Stimulated activated naive B cell treated with anti-CD40 and anti-IgM and Interleukin-4, amounts not matched to agents 10 μg/mL and 1 μg/mL and 100 μg/mL, for 72 hours (primary cell): ENCODE measurements around the gene NALCN.

Experiments
- ATAC-seq, 2 donors: fragments of 150-1000 bp; cut with Tn5 transposase; replicated peaks; 2 replicates each; pipeline ENCODE4 v1.10.0; 2021; ENCODE audit warnings: moderate library complexity in 1 of 2
- DNase-seq: peaks from one replicate; pipeline ENCODE4 v3.0.0; 2021
- H3K27ac Mint-ChIP-seq: one replicate; pipeline ENCODE4 v1.8.0; 2022; ENCODE audit warnings: mild to moderate bottlenecking, mixed read lengths
- H3K27me3 Mint-ChIP-seq, 2 donors: one replicate each; pipeline ENCODE4 v1.8.0; 2022; ENCODE audit warnings: mixed read lengths in 2 of 2
- H3K36me3 Mint-ChIP-seq, 2 donors: one replicate each; pipeline ENCODE4 v1.8.0; 2022; ENCODE audit warnings: mixed read lengths in 2 of 2, mild to moderate bottlenecking in 1 of 2
- H3K4me1 Mint-ChIP-seq, 2 donors: one replicate each; pipeline ENCODE4 v1.8.0; 2022; ENCODE audit warnings: mixed read lengths in 2 of 2, mild to moderate bottlenecking in 1 of 2
- H3K4me3 Mint-ChIP-seq, 2 donors: one replicate each; pipeline ENCODE4 v1.8.0; 2022; ENCODE audit warnings: mild to moderate bottlenecking in 2 of 2, mixed read lengths in 2 of 2, moderate library complexity in 1 of 2
- H3K9me3 Mint-ChIP-seq, 2 donors: one replicate each; pipeline ENCODE4 v1.8.0; 2022; ENCODE audit warnings: mixed read lengths in 2 of 2, mild to moderate bottlenecking in 1 of 2

Gene NALCN

GRCh38 chr13:101416181-101417042 lies at the start of gene NALCN:
NALCN (minus strand) TSS chr13:101416508; CDS start chr13:101399126, 17,382 bp downstream.
- no peak within 1 kb of the TSS for H3K27ac Mint-ChIP-seq
- H3K36me3 Mint-ChIP-seq = no peaks in the 10 kb centered on the region
- DNase-seq = no peak
- peak within 1 kb of the TSS; percentile 6 to 59 for H3K4me3 Mint-ChIP-seq
- peaks cover 0 to 8% of the 10 kb centered on the region in 2 donors for H3K9me3 Mint-ChIP-seq
- peak; percentile 20 to 29 for ATAC-seq
- peaks cover 17 to 45% of the 10 kb centered on the region in 2 donors for H3K27me3 Mint-ChIP-seq
- peaks cover 2 to 4% of the 10 kb centered on the region in 2 donors for H3K4me1 Mint-ChIP-seq

DNA sequence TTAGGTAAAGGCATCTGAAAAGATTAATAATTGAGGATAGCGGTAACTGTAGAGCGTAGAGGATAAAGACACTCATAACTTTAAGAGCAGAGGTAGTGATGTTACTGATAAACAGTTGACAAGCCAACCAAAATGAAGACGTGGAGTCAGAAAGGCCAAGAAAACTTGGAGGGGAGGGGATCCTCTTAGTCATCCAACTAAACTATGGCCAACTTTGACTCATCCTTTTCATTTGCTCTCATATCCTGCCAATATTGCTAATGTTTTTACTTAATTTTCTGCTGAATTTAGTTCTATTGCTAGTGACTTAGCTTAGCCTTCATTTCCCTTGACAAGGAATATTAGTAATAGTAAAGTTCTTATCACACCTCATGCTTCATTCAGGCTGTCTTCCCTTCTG lies 49.6 kb upstream of the NALCN start:
- H3K4me3 Mint-ChIP-seq = no peak overlapping the region
- DNase-seq (no peak), ATAC-seq (no peak)
- no peak overlapping the region for H3K27ac Mint-ChIP-seq
- H3K9me3 Mint-ChIP-seq = no peaks in the 10 kb centered on the region
- H3K4me1 Mint-ChIP-seq = no peaks in the 10 kb centered on the region
- no peaks in the 10 kb centered on the region for H3K27me3 Mint-ChIP-seq
- H3K36me3 Mint-ChIP-seq = no peaks in the 10 kb centered on the region

- Mint-ChIP-seq H3K4me3 (no peak overlapping the region), H3K27me3 (peaks cover 14 to 23% of the 10 kb centered on the region in 2 donors), H3K9me3 (peaks cover 6 to 9% of the 10 kb centered on the region in 2 donors), H3K4me1 (no peaks in the 10 kb centered on the region), H3K36me3 (no peaks in the 10 kb centered on the region), H3K27ac (no peak overlapping the region)
- DNase-seq (no peak), ATAC-seq (no peak)
Measured at GRCh38 chr13:101457176-101457575, 40.9 kb upstream of the NALCN start.

GRCh38 chr13:101455863-101456262 lies 39.6 kb upstream of the NALCN start:
- no peak for DNase-seq
- H3K27ac Mint-ChIP-seq = no peak overlapping the region
- peaks cover 6 to 9% of the 10 kb centered on the region in 2 donors for H3K9me3 Mint-ChIP-seq
- peaks cover 20 to 23% of the 10 kb centered on the region in 2 donors for H3K27me3 Mint-ChIP-seq
- no peak for ATAC-seq
- H3K36me3 Mint-ChIP-seq = no peaks in the 10 kb centered on the region
- no peak overlapping the region for H3K4me3 Mint-ChIP-seq
- no peaks in the 10 kb centered on the region for H3K4me1 Mint-ChIP-seq

DNA sequence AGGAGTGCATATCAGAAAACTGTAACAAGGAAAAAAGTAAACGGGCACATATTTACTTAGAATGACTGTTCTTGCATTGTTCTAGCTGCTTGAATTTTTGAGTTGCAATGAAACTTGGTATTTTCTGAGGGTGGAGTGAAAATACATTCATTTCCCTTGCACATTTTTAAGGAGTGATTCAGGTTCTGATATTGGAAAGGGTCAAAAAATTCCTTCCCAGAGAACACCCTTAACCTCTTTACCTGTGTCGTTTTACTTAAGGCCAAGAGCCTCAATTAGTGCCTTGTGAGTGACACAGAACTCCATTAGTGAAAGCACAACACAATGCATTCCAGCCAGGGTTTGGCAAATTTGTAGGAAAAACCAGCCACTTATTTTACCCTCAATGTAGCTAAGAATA lies 38.5 kb upstream of the NALCN start:
- Mint-ChIP-seq H3K4me3 (no peak overlapping the region), H3K27ac (no peak overlapping the region), H3K36me3 (no peaks in the 10 kb centered on the region), H3K4me1 (no peaks in the 10 kb centered on the region), H3K27me3 (peaks cover 20 to 23% of the 10 kb centered on the region in 2 donors), H3K9me3 (peaks cover 0 to 2% of the 10 kb centered on the region in 2 donors)
- DNase-seq (no peak), ATAC-seq (no peak)

DNA sequence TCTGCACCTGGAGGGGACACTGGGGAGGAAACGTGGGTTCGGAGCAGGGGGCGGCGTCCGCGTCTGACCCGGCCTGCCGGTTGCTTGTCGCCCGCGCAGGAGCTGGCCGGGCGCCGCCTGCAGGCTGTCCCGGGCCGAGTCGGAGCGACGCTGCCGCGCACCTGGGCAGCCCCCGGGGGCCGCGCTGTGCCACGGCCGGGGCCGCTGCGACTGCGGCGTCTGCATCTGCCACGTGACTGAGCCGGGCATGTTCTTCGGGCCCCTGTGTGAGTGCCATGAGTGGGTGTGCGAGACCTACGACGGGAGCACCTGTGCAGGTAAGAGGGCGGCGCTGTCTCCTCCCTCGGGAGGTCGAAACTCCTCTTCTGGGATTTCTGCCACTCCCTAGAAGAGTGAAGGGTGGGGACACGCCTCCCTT lies 37.5 kb upstream of the NALCN start:
- Mint-ChIP-seq H3K9me3 (peaks cover 0 to 2% of the 10 kb centered on the region in 2 donors), H3K36me3 (no peaks in the 10 kb centered on the region), H3K27me3 (peaks cover 20 to 23% of the 10 kb centered on the region in 2 donors), H3K4me1 (no peaks in the 10 kb centered on the region), H3K27ac (no peak overlapping the region), H3K4me3 (no peak overlapping the region)
- no peak for ATAC-seq
- DNase-seq = no peak

- DNase-seq (no peak), ATAC-seq (peak in 1 of 2 donors; percentile 29)
- H3K27me3 Mint-ChIP-seq = peaks cover 20 to 23% of the 10 kb centered on the region in 2 donors
- no peak within 1 kb of the TSS for H3K4me3 Mint-ChIP-seq
- no peaks in the 10 kb centered on the region for H3K4me1 Mint-ChIP-seq
- no peak within 1 kb of the TSS for H3K27ac Mint-ChIP-seq
- no peaks in the 10 kb centered on the region for H3K36me3 Mint-ChIP-seq
- H3K9me3 Mint-ChIP-seq = peaks cover 0 to 2% of the 10 kb centered on the region in 2 donors
Measured at GRCh38 chr13:101452519-101453485, 36.5 kb upstream of the NALCN start, which contains the start of gene ITGBL1. ITGBL1 (plus strand) TSS chr13:101452675; CDS start chr13:101452834, 159 bp downstream.

GRCh38 chr13:101451641-101452040 lies 35.3 kb upstream of the NALCN start:
- no peak overlapping the region for H3K4me3 Mint-ChIP-seq
- H3K27me3 Mint-ChIP-seq = peaks cover 20 to 23% of the 10 kb centered on the region in 2 donors
- DNase-seq (no peak), ATAC-seq (no peak)
- H3K27ac Mint-ChIP-seq = no peak overlapping the region
- H3K4me1 Mint-ChIP-seq = no peaks in the 10 kb centered on the region
- H3K36me3 Mint-ChIP-seq = no peaks in the 10 kb centered on the region
- H3K9me3 Mint-ChIP-seq = peaks cover 0 to 2% of the 10 kb centered on the region in 2 donors

GRCh38 chr13:101450749-101451130 lies 34.4 kb upstream of the NALCN start:
- no peaks in the 10 kb centered on the region for H3K4me1 Mint-ChIP-seq
- H3K36me3 Mint-ChIP-seq = no peaks in the 10 kb centered on the region
- H3K27me3 Mint-ChIP-seq = peaks cover 20 to 23% of the 10 kb centered on the region in 2 donors
- peaks cover 0 to 2% of the 10 kb centered on the region in 2 donors for H3K9me3 Mint-ChIP-seq
- ATAC-seq (no peak), DNase-seq (no peak)
- H3K27ac Mint-ChIP-seq = no peak overlapping the region
- H3K4me3 Mint-ChIP-seq = no peak overlapping the region

DNA sequence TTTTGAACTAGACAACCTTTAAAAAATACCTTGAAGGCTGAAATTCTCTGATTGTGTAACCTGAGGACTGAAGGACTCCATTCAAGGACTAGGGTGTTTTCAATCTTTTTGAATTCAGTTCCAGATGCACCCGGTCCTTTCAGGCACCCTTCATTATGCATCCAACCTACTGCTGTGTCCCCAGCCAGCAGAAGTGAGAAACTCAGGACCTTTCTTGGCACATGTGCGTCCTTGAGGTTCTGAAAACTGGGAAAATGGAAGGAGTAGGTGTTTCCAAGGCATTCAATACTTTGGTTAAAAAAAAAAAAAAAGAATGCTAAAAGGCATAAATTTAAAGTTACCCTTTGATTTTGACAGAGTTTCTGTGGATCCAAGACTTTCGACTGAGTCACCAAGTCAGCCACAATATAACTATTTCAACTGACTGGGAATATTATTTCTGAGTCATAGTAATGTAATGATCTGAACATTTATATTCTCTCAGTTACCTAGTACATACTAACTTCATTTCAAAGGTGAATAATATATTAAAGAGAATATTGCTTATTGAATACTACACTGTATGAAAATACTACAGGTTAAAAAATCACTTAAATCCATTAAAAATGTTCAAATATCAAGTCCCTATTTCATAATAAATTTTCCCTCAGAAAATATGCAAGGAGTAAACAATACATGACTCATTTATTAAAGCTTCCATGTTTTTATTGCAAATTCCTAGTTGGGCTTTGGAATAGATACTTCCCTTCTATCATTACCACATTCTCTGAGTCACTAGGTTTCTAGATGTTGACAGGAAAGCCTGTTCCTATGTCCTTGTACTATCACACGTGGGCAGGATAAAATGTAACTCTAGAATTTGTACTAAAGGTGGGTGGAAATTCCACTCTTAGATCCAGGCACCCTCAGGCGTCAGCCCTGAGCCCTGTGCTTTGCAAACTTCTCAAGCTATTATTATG lies 33.8 kb upstream of the NALCN start:
- no peaks in the 10 kb centered on the region for H3K4me1 Mint-ChIP-seq
- DNase-seq (no peak), ATAC-seq (no peak)
- H3K4me3 Mint-ChIP-seq = no peak overlapping the region
- H3K9me3 Mint-ChIP-seq = peaks cover 0 to 2% of the 10 kb centered on the region in 2 donors
- no peak overlapping the region for H3K27ac Mint-ChIP-seq
- no peaks in the 10 kb centered on the region for H3K36me3 Mint-ChIP-seq
- peaks cover 20 to 22% of the 10 kb centered on the region in 2 donors for H3K27me3 Mint-ChIP-seq

DNA sequence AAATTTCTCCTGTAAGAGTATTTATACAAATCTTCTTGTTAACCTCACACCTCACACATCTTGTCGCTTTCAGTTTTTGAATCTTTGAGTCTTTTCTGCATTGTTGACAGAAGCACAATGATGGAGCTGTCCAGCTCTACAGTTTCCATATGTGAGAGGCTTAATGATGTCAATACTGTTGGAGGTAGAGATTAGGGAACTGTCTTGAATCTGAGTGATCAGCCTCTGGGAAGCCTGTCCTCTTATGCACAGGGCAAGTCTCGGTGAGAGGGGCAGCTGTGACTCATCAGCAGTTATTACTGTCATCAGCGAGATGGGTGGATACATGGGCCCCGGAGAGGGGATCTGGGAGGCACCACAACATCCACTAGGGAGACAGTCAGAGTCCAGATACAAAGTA lies 31.5 kb upstream of the NALCN start:
- Mint-ChIP-seq H3K36me3 (no peaks in the 10 kb centered on the region), H3K27ac (no peak overlapping the region), H3K27me3 (peaks cover 5 to 11% of the 10 kb centered on the region in 2 donors), H3K4me3 (no peak overlapping the region), H3K9me3 (peaks cover 0 to 3% of the 10 kb centered on the region in 2 donors), H3K4me1 (no peaks in the 10 kb centered on the region)
- ATAC-seq = no peak
- no peak for DNase-seq

DNA sequence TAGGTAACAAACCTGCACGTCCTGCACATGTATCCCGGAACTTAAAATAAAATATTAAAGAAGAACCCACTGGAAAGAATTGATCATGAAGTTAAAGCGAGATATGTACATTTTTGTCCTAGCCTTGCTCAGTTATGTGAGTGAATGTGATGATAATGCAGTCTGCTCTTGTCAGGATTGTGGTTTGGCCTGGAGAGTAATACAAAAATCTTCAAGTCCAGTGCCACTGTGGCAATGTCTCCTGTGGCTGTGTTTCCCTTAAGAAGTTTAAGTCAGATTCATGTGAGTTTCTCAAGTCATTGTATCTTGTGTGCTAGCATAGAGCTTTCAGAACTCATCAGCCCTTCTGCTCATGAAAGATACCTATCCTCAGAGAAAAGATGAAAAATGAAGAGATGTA lies 18.2 kb upstream of the NALCN start:
- DNase-seq (no peak), ATAC-seq (no peak)
- no peaks in the 10 kb centered on the region for H3K36me3 Mint-ChIP-seq
- peaks cover 0 to 5% of the 10 kb centered on the region in 2 donors for H3K27me3 Mint-ChIP-seq
- H3K27ac Mint-ChIP-seq = no peak overlapping the region
- H3K4me1 Mint-ChIP-seq = no peaks in the 10 kb centered on the region
- no peak overlapping the region for H3K4me3 Mint-ChIP-seq
- no peaks in the 10 kb centered on the region for H3K9me3 Mint-ChIP-seq

DNA sequence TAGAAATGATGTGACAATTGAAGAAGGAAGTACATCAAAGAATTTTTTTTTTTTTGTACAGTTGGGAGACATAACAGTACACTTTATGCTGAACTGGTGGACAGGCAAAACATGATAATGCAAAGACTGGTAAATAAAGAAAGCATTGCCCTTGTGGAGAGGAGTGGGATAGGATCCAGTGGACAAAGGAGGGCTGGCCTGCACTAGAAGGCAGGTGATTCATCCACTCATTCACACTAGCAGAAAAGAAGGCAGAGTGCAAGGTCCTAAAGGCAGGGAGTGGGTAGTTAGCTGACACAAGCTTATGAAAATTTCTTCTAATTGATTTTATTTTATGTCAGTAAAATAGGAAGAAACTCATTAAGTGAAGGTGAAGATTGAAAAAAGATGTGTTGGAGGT lies 17.6 kb upstream of the NALCN start:
- H3K4me3 Mint-ChIP-seq = no peak overlapping the region
- no peak for ATAC-seq

More for the DNA sequence above, 17.6 kb upstream of the NALCN start:
- no peak for DNase-seq
- Mint-ChIP-seq H3K36me3 (no peaks in the 10 kb centered on the region), H3K4me1 (no peaks in the 10 kb centered on the region), H3K9me3 (no peaks in the 10 kb centered on the region), H3K27me3 (peaks cover 0 to 5% of the 10 kb centered on the region in 2 donors), H3K27ac (no peak overlapping the region)
